Fibroblast of the aortic adventitia (primary cell): ENCODE data around the gene GLOD4. TPM values are rescaled to one million over a fixed set of nuclear protein-coding genes. Genes with fewer than 3 reads are reported as not detected.
"Not testable (repeated sequence)": the region's sequence is repeated elsewhere in the genome, so short reads cannot be mapped to it uniquely, and the experiment has no call there.

Experiments used
- DNase-seq: peaks from one replicate; pipeline ENCODE4 v3.0.0-alpha.2; 2010; ENCODE audit warnings: low read depth
- H3K4me3 ChIP-seq: 2 replicates; pipeline ENCODE4 v1.5.1; 2011; ENCODE audit warnings: low read depth, mild to moderate bottlenecking, control low read depth, low read length, moderate library complexity
- CTCF ChIP-seq: IDR thresholded peaks from 2 replicates; pipeline ENCODE4 v1.5.1; 2011; ENCODE audit warnings: mild to moderate bottlenecking, low read length, control low read depth, inconsistent platforms; ENCODE audit not compliant: insufficient read depth
- total RNA-seq: library from RNA; depleted of rRNA; stranded (reverse); fragments of >200 nt; gene quantifications from 2 replicates; pipeline ENCODE4 v1.2.3, GENCODE V29; 2012; ENCODE audit warnings: low replicate concordance

The GLOD4 gene, protein sequence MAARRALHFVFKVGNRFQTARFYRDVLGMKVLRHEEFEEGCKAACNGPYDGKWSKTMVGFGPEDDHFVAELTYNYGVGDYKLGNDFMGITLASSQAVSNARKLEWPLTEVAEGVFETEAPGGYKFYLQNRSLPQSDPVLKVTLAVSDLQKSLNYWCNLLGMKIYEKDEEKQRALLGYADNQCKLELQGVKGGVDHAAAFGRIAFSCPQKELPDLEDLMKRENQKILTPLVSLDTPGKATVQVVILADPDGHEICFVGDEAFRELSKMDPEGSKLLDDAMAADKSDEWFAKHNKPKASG
- 49.9 and 75.6 TPM in 2 replicates for total RNA-seq

DNA sequence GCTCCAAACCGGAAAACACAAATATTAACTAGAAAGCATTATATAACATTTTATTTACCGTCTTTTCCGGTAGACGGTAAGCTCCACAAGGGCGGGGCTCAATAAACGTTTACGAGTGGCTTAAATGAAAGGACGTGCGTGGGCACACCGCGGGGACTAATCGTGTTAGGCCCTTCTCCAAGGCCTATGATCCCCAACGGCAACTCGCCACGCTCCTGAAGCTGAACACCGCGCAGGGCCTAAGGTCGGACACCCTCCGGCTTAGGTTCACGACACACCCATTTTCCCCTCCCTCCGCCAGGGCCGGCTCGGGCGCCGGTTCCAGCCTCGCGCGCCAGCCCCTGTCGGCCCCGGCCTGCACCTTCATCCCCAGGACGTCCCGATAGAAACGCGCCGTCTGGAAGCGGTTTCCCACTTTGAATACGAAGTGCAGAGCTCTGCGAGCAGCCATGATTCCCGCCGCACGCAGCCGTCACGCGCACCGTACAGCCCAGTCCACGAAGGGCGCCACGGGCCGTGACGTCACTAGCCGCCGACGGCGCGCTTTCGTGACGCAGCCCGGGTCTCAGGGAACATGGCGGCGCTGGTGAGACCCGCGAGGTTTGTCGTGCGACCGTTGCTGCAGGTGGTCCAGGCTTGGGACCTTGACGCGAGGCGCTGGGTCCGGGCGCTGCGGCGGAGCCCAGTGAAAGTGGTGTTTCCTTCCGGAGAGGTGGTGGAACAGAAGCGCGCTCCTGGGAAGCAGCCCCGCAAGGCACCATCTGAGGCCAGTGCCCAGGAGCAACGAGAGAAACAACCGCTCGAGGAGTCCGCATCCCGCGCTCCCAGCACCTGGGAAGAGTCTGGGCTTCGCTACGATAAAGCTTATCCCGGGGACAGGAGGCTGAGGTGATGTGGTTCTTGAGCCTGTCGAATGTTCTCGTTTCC, at the start of gene GLOD4, which contains the start of gene MRM3:
TSS of gene GLOD4 (minus strand) at position 476 of the 927 bp plus-strand sequence. CDS start at position 451, 25 bp downstream.
TSS of gene MRM3 (plus strand) at position 549 of the 927 bp plus-strand sequence. CDS start at position 575, 26 bp downstream.
- DNase-seq: peak; percentile 86
- peak within 1 kb of the TSS; percentile 73 for H3K4me3 ChIP-seq
- peak; percentile 19 for TF ChIP-seq CTCF

DNA sequence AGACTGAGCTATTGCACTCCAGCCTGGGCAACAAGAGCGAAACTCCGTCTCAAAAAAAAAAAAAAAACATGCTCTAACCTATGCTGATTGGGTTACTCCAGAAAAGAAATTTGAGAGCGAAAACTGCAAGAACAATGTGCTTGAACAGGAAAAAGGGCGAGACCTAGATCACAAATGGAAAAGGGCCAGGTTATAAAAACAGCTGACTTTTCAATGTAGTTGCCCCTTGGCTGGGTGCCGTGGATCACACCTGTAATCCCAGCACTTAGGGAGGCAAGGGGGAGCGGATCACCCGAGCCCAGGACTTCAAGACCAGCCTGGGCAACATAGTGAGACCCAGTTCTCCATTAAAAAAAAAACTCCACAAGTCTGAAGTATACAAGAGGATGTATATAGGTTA, 48.9 kb upstream of the GLOD4 start:
- no peak for DNase-seq
- H3K4me3 ChIP-seq: no peak overlapping the region
- no peak for TF ChIP-seq CTCF

GRCh38 chr17:830381-830780, 48.3 kb upstream of the GLOD4 start:
- no peak for DNase-seq
- no peak for TF ChIP-seq CTCF
- H3K4me3 ChIP-seq: no peak overlapping the region

DNA sequence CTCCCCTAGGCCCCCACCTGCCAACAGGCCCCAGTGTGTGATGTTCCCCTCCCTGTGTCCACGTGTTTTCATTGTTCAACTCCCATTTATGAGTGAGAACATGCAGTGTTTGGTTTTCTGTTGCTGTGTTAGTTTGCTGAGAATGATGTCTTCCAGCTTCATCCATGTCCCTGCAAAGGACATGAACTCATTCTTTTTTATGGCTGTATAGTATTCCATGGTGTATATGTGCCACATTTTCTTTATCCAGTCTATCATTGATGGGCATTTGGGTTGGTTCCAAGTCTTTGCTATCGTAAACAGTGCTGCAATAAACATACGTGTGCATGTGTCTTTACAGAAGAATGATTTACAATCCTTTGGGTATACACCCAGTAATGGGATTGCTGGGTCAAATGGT, 47.5 kb upstream of the GLOD4 start:
- H3K4me3 ChIP-seq, DNase-seq: not testable (repeated sequence)

DNA sequence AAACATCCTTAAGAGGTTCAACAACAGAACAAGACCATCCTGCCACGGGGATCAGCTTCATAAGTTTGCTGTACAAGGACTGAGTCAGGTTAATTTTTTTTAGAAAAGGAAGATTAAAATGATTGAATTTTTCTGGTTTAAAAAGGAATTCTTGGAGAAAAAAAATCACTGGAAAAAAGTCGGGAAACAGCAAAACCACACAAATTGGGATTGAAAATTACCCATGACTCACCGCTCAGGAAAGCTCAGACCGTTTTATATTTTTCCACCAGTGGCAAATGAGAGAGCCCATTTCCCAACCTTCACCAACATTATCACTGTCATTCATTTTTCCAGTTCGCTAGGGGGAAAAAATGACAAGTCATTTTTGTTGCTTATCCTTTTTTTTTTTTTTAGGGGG, 46.7 kb upstream of the GLOD4 start:
- DNase-seq: peak; percentile 8
- H3K4me3 ChIP-seq: no peak overlapping the region
- no peak for TF ChIP-seq CTCF

GRCh38 chr17:826778-827177, 44.7 kb upstream of the GLOD4 start:
- no peak overlapping the region for H3K4me3 ChIP-seq
- TF ChIP-seq CTCF: no peak
- no peak for DNase-seq

DNA sequence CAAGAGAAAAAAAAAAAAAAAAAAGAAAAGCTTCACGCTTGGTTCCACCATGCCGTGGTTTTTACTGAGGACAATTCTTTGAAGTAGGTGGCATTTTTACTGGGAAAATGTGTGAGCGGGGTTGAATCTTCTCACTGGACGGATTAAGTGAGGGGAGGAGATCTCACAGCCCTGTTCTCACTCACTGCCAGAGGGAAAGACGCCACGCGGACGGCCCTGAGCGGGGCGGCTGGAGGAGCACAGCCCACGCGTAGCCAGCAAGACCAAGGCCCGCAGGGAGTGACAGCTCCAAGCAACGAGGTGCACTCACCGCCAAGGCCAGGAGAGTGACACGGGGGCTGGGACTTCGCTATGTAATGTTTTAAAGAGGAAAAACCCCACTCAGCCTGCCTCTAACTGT, 43.1 kb upstream of the GLOD4 start:
- no peak for TF ChIP-seq CTCF
- DNase-seq: no peak

More for the DNA sequence above, 43.1 kb upstream of the GLOD4 start:
- H3K4me3 ChIP-seq: no peak overlapping the region
